IMR-90 (cell line): ENCODE data around the gene BHLHA15. TPM values are rescaled to one million over a fixed set of nuclear protein-coding genes. Genes with fewer than 3 reads are reported as not detected.

Experiments
- ATAC-seq: fragments of 200-7000 bp; cut with Tn5 transposase; 2 replicates; pipeline ENCODE4 v1.9.1; 2020; ENCODE audit warnings: low read depth, mild to moderate bottlenecking, moderate library complexity
- BruUV-seq: library from RNA; stranded (reverse); fragments of 400-500 nt; replicated peaks from 2 replicates; lab custom pipeline; 2021; lab: Mats Ljungman, UMichigan
- CTCF ChIA-PET: fragments of 300-600 bp; formaldehyde crosslinking; extraction: SDS; loops from one replicate; lab custom pipeline; 2021; ENCODE audit warnings: antibody characterized with exemption; lab: Yijun Ruan, JAX
- POLR2A ChIA-PET: fragments of 300-600 bp; sonication (Branson Sonifier 250); formaldehyde crosslinking; loops from one replicate; lab custom pipeline; 2022; ENCODE audit warnings: antibody characterized with exemption; ENCODE audit not compliant: unreplicated experiment; lab: Charles Lee
- DNase-seq: peaks from one replicate; pipeline ENCODE4 v3.0.0; 2013
- H2AFZ ChIP-seq: replicated peaks from 2 replicates; pipeline ENCODE3; 2013; ENCODE audit warnings: low read length, mild to moderate bottlenecking; ENCODE audit not compliant: poor library complexity
- H2AK5ac ChIP-seq: 2 replicates; pipeline ENCODE4 v1.6.1; 2013; ENCODE audit warnings: low read depth, low read length, inconsistent platforms
- H2AK9ac ChIP-seq: replicated peaks from 2 replicates; pipeline ENCODE3; 2013; ENCODE audit warnings: mild to moderate bottlenecking, low read depth, low read length, moderate library complexity; ENCODE audit not compliant: poor library complexity
- H2BK120ac ChIP-seq: 2 replicates; pipeline ENCODE4 v1.6.1; 2013; ENCODE audit warnings: low read depth, low read length, inconsistent platforms
- H2BK15ac ChIP-seq: 3 replicates; pipeline ENCODE4 v1.6.1; 2013; ENCODE audit warnings: low read depth, low read length, inconsistent platforms
- H2BK20ac ChIP-seq: 2 replicates; pipeline ENCODE4 v1.6.1; 2013; ENCODE audit warnings: low read depth, mild to moderate bottlenecking, inconsistent platforms, low read length, moderate library complexity
- H2BK5ac ChIP-seq: 2 replicates; pipeline ENCODE4 v1.6.1; 2013; ENCODE audit warnings: mild to moderate bottlenecking, low read depth, low read length, inconsistent platforms; ENCODE audit not compliant: poor library complexity, severe bottlenecking
- H3K14ac ChIP-seq: replicated peaks from 2 replicates; pipeline ENCODE4 v1.6.1; 2013; ENCODE audit warnings: low read depth, low read length, inconsistent platforms
- H3K18ac ChIP-seq: 2 replicates; pipeline ENCODE4 v1.6.1; 2013; ENCODE audit warnings: low read depth, low read length, control low read depth
- H3K23ac ChIP-seq: 2 replicates; pipeline ENCODE4 v1.6.1; 2013; ENCODE audit warnings: low read depth, low read length, inconsistent platforms
- H3K27ac ChIP-seq: 2 replicates; pipeline ENCODE4 v1.5.1; 2013; ENCODE audit warnings: mild to moderate bottlenecking, control low read depth, low read length; ENCODE audit not compliant: insufficient read depth
- H3K27me3 ChIP-seq: 2 replicates; pipeline ENCODE4 v1.6.1; 2013; ENCODE audit warnings: low read length; ENCODE audit not compliant: control insufficient read depth, insufficient read depth
- H3K36me3 ChIP-seq: 2 replicates; pipeline ENCODE4 v1.6.1; 2013; ENCODE audit warnings: low read length, mixed read lengths; ENCODE audit not compliant: control insufficient read depth, insufficient read depth
- H3K4ac ChIP-seq: 2 replicates; pipeline ENCODE4 v1.6.1; 2013; ENCODE audit warnings: low read depth, low read length, inconsistent platforms
- H3K4me1 ChIP-seq: 2 replicates; pipeline ENCODE4 v1.6.1; 2013; ENCODE audit warnings: low read length, mixed read lengths; ENCODE audit not compliant: control insufficient read depth, insufficient read depth
- H3K4me2 ChIP-seq: 2 replicates; pipeline ENCODE4 v1.6.1; 2013; ENCODE audit warnings: low read depth, mild to moderate bottlenecking, control low read depth, low read length, moderate library complexity
- H3K4me3 ChIP-seq: 2 replicates; pipeline ENCODE4 v1.5.1; 2013; ENCODE audit warnings: low read depth, mild to moderate bottlenecking, control low read depth, low read length, moderate library complexity; ENCODE audit not compliant: insufficient read depth
- H3K56ac ChIP-seq: 2 replicates; pipeline ENCODE4 v1.6.1; 2013; ENCODE audit warnings: low read length, inconsistent platforms; ENCODE audit not compliant: insufficient read depth; ENCODE audit errors: extremely low read depth
- H3K79me1 ChIP-seq, 2 experiments: 2 replicates each; pipeline ENCODE4 v1.6.1; 2013; ENCODE audit warnings: low read length in 2 of 2, inconsistent platforms in 1 of 2, low read depth in 1 of 2
- H3K9ac ChIP-seq: 2 replicates; pipeline ENCODE4 v1.6.1; 2013; ENCODE audit warnings: low read depth, low read length, control low read depth
- H3K9me1 ChIP-seq: 2 replicates; pipeline ENCODE4 v1.6.1; 2013; ENCODE audit warnings: low read length, inconsistent platforms; ENCODE audit not compliant: insufficient read depth
- H3K9me3 ChIP-seq: 2 replicates; pipeline ENCODE4 v1.6.1; 2013; ENCODE audit warnings: low read length; ENCODE audit not compliant: control insufficient read depth, insufficient read depth
- H4K20me1 ChIP-seq: 2 replicates; pipeline ENCODE4 v1.6.1; 2013; ENCODE audit warnings: low read length, inconsistent platforms; ENCODE audit not compliant: insufficient read depth
- H4K5ac ChIP-seq: 2 replicates; pipeline ENCODE4 v1.6.1; 2013; ENCODE audit warnings: mild to moderate bottlenecking, low read depth, low read length, control low read depth
- H4K8ac ChIP-seq, 2 experiments: 2 replicates each; pipeline ENCODE4 v1.6.1; 2013; ENCODE audit warnings: low read depth in 2 of 2, low read length in 2 of 2, control low read depth in 1 of 2, inconsistent platforms in 1 of 2
- H4K91ac ChIP-seq: 2 replicates; pipeline ENCODE4 v1.6.1; 2013; ENCODE audit warnings: low read depth, low read length, inconsistent platforms; ENCODE audit not compliant: insufficient read depth
- CHD1 ChIP-seq: IDR thresholded peaks from 2 replicates; pipeline ENCODE4 v1.6.1; 2012; ENCODE audit warnings: low read depth, low read length, improper control_type of control experiment
- ELK1 ChIP-seq: fragments of 150-350 bp; IDR thresholded peaks from 2 replicates; pipeline ENCODE4 v1.6.1; 2016; ENCODE audit warnings: low read depth, mild to moderate bottlenecking, low read length, moderate library complexity, borderline replicate concordance
- MAFK ChIP-seq: IDR thresholded peaks from 2 replicates; pipeline ENCODE4 v1.6.1; 2012; ENCODE audit warnings: low read depth, low read length, improper control_type of control experiment
- NFE2L2 ChIP-seq: fragments of 150-350 bp; IDR thresholded peaks from 2 replicates; pipeline ENCODE4 v1.6.1; 2016; ENCODE audit warnings: low read depth, mild to moderate bottlenecking, low read length
- POLR2A ChIP-seq: IDR thresholded peaks from 2 replicates; pipeline ENCODE4 v1.6.1; 2012; ENCODE audit warnings: mild to moderate bottlenecking, low read depth, low read length
- RCOR1 ChIP-seq: IDR thresholded peaks from 2 replicates; pipeline ENCODE4 v1.6.1; 2012; ENCODE audit warnings: mild to moderate bottlenecking, low read length, improper control_type of control experiment; ENCODE audit not compliant: insufficient replicate concordance
- WGBS, 2 experiments: methylation state at CpG; one replicate each; pipeline versions ENCODE4 v1.1.5 to v1.1.7; 2013; ENCODE audit warnings: missing lambda C conversion rate in 2 of 2; ENCODE audit not compliant: insufficient read length in 1 of 2; ENCODE audit errors: extremely low coverage in 2 of 2; 5-methylcytosine and 5-hydroxymethylcytosine counted together
- dilution Hi-C: fragments of 300-500 bp; cut with HindIII; formaldehyde crosslinking; loops from one replicate; pipeline ENCODE4 v1.14.3; 2018; ENCODE audit warnings: low sequenced_read_pairs; ENCODE audit not compliant: unreplicated experiment
- in situ Hi-C: fragments of 300-500 bp; cut with MboI; formaldehyde crosslinking; loops from 3 replicates; pipeline ENCODE4 v1.14.3; 2019; ENCODE audit warnings: low sequenced_read_pairs, inconsistent platforms, mixed read lengths
- intact Hi-C: fragments of 100-400 bp; cut with micrococcal nuclease; formaldehyde crosslinking; loops from 2 replicates; pipeline ENCODE4 v1.10.0; 2022
- polyA plus RNA-seq, 3 experiments: library from polyadenylated mRNA; depleted of rRNA; stranded (reverse); fragments of >200 nt; gene quantifications; 2 replicates each; pipeline ENCODE4 v1.2.3, GENCODE V29; 2012; ENCODE audit warnings: low replicate concordance in 1 of 3
- total RNA-seq: library from RNA; depleted of rRNA; stranded (reverse); fragments of >200 nt; gene quantifications from 2 replicates; pipeline ENCODE4 v1.2.3, GENCODE V29; 2012

BHLHA15 gene
- total and polyA plus RNA-seq, 2 of the 4 experiments (the other 2 are of a cell fraction) = not detected

- Histone ChIP-seq H3K4me2 (no peak overlapping the region), H3K9me3 (no peaks in the 10 kb centered on the region), H3K18ac (no peak overlapping the region), H3K36me3 (peaks cover 41% of the 10 kb centered on the region), H3K9me1 (no peaks in the 10 kb centered on the region), H2AK9ac (no peak overlapping the region), H3K56ac (no peak overlapping the region), H4K20me1 (no peaks in the 10 kb centered on the region), H2AK5ac (no peak overlapping the region), H4K5ac (no peak overlapping the region), H3K14ac (no peak overlapping the region), H2BK5ac (no peak overlapping the region), H3K4me1 (no peaks in the 10 kb centered on the region), H2BK15ac (no peak overlapping the region), H4K91ac (no peak overlapping the region), H3K4me3 (no peak overlapping the region), H3K79me1 (no peaks in the 10 kb centered on the region), H4K8ac (no peak overlapping the region), H3K9ac (no peak overlapping the region), H3K27me3 (no peaks in the 10 kb centered on the region), H2BK120ac (no peak overlapping the region), H2AFZ (no peak overlapping the region), H2BK20ac (no peak overlapping the region), H3K4ac (no peak overlapping the region), H3K23ac (no peak overlapping the region), H3K27ac (no peak overlapping the region)
- in situ Hi-C loops (no loop called here), dilution Hi-C loops (no loop called here), intact Hi-C loops (no loop called here)
- POLR2A ChIA-PET = no interaction called here
- TF ChIP-seq POLR2A (no peak), RCOR1 (no peak), ELK1 (no peak), MAFK (no peak), CHD1 (no peak), NFE2L2 (no peak)
- DNase-seq (no peak), ATAC-seq (no peak)
- WGBS, 2 experiments = 87% methylated on average over 10 of the region's 11 CpGs; no CpG with 5 or more reads in 1 of the 2 experiments
- no TSS peak for BruUV-seq
- CTCF ChIA-PET = no interaction called here
Observed at GRCh38 chr7:98229441-98229840, 18.2 kb downstream of the BHLHA15 start.
